Muscle layer of colon (tissue), 2 donors: ENCODE measurements around the gene ACOXL.

Source experiments
- H3K27ac ChIP-seq: one replicate; pipeline ENCODE4 v1.7.0; 2013; ENCODE audit warnings: low read depth, mild to moderate bottlenecking, low read length, moderate library complexity
- H3K27me3 ChIP-seq, 2 donors: one replicate each; pipeline ENCODE4 v1.7.0; 2013; ENCODE audit warnings: low read length in 2 of 2, mild to moderate bottlenecking in 2 of 2; ENCODE audit not compliant: insufficient read depth in 2 of 2, control insufficient read depth in 1 of 2
- H3K36me3 ChIP-seq: one replicate; pipeline ENCODE4 v1.7.0; 2013; ENCODE audit warnings: mild to moderate bottlenecking, low read length; ENCODE audit not compliant: insufficient read depth
- H3K4me1 ChIP-seq: one replicate; pipeline ENCODE4 v1.7.0; 2013; ENCODE audit warnings: mild to moderate bottlenecking, low read length; ENCODE audit not compliant: insufficient read depth
- H3K4me3 ChIP-seq, 2 donors: one replicate each; pipeline ENCODE4 v1.7.0; 2013; ENCODE audit warnings: low read length in 2 of 2, low read depth in 1 of 2, mild to moderate bottlenecking in 1 of 2, moderate library complexity in 1 of 2
- H3K9ac ChIP-seq: one replicate; pipeline ENCODE4 v1.7.0; 2013; ENCODE audit warnings: low read length
- H3K9me3 ChIP-seq: one replicate; pipeline ENCODE4 v1.7.0; 2013; ENCODE audit warnings: mild to moderate bottlenecking, low read length
- donor health status: abdominal sarcoma.
- donor health status: Adenocarcinoma of cecum.

ACOXL gene

DNA sequence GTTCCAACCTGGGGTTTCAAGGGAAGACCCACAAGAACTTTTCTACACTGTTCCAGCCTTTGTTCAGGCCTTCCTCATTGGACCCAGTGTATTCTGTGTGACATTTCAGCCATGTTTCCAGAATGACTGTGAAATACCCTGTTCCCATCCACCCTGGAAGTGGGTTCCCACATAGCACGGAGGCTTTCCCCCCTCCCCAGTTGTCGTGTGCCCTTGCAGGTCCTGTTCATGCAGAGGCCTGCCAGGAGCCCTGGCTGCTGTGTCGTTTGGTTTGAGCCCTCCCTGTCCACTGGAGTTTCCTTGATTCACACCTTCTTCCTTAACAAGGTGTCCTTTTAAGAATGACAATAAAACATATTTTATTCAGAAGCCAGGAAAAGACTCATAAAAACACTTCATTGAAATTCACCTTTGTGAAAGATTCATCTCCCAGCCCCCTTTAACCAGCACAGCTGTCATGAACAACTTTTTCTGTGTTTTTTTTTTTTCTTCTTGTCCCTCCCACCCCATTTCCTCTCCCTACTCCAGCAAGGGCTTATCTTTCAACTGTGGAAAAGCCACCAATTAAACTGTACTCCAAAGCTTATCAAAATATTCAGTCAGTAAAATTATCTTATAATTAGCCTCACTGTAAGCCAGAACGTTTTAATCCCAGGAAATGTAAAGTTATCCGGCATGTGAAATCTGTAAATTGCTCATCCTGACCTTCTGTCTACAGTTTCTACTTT is 106.4 kb downstream of the ACOXL start:
- Histone ChIP-seq H3K4me3 (no peak overlapping the region), H3K9ac (no peak overlapping the region), H3K27ac (no peak overlapping the region), H3K36me3 (no peaks in the 10 kb centered on the region), H3K4me1 (no peaks in the 10 kb centered on the region), H3K9me3 (no peaks in the 10 kb centered on the region), H3K27me3 (no peaks in the 10 kb centered on the region)

DNA sequence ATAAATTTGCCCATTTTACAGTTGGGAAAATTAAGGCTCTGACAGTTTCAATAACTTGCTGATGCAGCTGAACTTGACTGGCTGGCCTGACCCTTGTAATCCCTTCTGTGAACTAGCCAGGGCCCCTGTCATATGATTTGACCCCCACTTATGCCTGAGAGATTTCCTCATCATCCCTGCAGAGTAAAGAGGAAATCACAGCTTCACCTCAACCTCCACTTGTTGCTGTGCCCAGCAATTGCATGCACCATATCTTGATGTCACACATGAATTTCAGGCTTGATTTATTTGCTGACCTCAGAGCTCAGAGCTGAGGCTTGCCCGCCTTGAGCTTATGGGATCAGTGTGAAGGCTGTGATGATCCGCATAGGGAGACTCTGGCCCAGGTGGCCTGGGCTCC is 108.1 kb downstream of the ACOXL start:
- H3K4me1 ChIP-seq: no peaks in the 10 kb centered on the region
- no peaks in the 10 kb centered on the region for H3K9me3 ChIP-seq
- H3K9ac ChIP-seq: no peak overlapping the region
- H3K36me3 ChIP-seq: no peaks in the 10 kb centered on the region
- no peak overlapping the region for H3K4me3 ChIP-seq
- no peaks in the 10 kb centered on the region for H3K27me3 ChIP-seq
- no peak overlapping the region for H3K27ac ChIP-seq

DNA sequence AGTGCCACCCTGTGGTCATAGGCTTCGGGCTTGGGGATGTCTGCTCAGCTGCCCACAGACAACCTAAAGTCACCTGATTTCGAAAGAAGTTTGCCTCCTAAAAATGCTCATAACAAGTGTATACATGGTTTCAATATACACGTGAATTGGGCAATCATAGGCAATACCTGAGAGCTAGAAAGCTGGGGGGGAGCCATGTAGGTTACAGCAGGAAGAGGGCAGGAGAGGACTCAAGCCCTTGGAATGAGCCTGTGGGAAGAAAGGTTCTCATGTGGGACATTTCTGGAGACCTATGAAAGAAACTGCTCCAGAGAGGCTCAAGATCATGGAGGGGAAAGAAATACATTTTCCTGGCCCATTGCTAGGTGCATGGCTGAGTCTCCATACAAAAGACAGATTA is 109.7 kb downstream of the ACOXL start:
- no peak overlapping the region for H3K4me3 ChIP-seq
- H3K9ac ChIP-seq: no peak overlapping the region
- H3K4me1 ChIP-seq: no peaks in the 10 kb centered on the region
- H3K27ac ChIP-seq: no peak overlapping the region
- H3K27me3 ChIP-seq: no peaks in the 10 kb centered on the region
- no peaks in the 10 kb centered on the region for H3K9me3 ChIP-seq
- H3K36me3 ChIP-seq: no peaks in the 10 kb centered on the region

DNA sequence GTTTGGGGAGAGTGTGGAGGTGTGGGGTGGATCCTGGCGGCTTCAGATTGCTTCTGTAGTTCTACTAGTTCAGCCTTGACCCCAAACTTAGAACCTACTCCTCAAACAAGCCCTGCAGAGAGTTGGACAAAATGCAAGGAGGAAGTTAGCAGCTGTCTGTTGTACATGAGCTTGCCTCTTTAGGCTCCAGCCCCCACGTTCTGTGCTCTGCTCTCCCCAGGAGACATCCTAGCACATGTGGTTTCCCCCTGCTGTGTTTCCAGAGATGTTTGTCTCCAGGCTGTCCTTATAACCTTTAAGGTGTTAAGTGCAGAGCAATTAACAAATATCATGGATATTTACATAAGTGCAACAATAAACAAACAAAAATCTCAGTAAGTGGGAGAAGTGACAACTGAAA is 111.1 kb downstream of the ACOXL start:
- Histone ChIP-seq H3K9ac (no peak overlapping the region), H3K27ac (no peak overlapping the region), H3K27me3 (no peaks in the 10 kb centered on the region), H3K9me3 (no peaks in the 10 kb centered on the region), H3K36me3 (no peaks in the 10 kb centered on the region), H3K4me1 (no peaks in the 10 kb centered on the region), H3K4me3 (no peak overlapping the region)

DNA sequence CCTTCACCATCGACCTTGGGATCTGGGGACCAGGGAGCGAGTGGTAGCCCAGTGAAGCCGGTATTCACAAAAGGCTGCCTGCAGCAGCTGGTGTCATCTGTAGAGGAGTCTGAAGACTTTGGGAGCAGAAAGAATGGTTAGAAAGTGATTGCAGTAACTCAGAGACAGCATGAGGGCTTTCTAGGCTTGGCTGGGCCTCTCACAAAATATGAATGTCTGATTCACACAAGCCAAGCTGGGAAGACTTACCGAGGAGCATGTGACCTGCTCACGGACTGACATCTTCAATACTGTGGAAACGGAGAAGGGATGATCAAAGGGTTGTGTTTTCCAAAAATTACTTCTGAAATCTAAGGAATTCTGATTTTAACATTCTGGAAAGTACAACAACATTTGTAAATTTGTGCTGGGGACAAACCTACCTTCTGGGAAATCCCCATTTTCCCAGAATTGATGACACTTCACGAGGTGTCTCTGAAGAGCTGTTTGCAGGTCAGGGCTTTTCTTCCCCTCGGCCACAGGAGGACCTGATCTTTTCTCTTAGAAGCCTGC is 111.7 kb downstream of the ACOXL start:
- Histone ChIP-seq H3K36me3 (no peaks in the 10 kb centered on the region), H3K4me3 (no peak overlapping the region), H3K27ac (no peak overlapping the region), H3K27me3 (no peaks in the 10 kb centered on the region), H3K4me1 (no peaks in the 10 kb centered on the region), H3K9ac (no peak overlapping the region), H3K9me3 (no peaks in the 10 kb centered on the region)

DNA sequence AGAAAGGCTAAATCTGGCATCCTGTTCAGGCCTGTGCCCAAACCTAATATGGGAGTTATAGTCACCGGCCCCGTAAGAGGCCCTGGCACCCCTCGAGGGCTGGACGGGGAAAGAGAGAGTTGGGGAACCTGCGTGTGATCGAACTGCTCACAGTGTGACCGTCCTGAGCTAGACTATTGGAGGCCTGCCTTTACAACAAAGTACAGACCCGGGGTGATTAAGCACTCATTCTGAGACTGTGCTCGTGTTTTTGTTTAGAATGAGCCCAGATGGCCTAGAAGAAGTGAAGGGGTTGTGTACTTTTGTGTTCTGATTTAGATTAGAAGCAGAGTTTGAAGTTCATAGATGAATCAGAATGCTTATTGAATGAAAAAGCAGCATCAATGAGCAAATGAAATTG is 115.3 kb downstream of the ACOXL start:
- no peak overlapping the region for H3K27ac ChIP-seq
- no peak overlapping the region for H3K9ac ChIP-seq
- H3K4me3 ChIP-seq: no peak overlapping the region
- H3K4me1 ChIP-seq: no peaks in the 10 kb centered on the region
- no peaks in the 10 kb centered on the region for H3K36me3 ChIP-seq
- H3K9me3 ChIP-seq: no peaks in the 10 kb centered on the region
- no peaks in the 10 kb centered on the region for H3K27me3 ChIP-seq

DNA sequence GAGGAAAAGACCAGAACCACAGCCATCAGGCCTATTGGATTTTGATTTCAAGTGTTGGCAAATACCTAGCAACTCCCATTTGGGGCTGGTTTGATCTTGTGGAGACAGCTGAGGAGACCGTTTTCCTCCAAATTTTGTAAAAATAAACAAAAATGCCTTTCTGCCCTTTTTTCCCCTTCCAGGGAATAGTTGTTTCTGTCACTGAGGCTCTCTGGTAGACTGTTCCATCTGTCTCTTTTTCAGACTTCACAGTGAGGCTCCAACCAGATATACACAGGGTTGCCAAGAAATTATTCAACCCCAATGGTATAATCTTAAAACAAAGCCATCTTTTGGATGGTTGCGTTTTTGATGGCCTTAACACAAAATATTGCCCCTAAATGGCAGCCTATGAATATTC is 115.7 kb downstream of the ACOXL start:
- Histone ChIP-seq H3K9ac (no peak overlapping the region), H3K27me3 (no peaks in the 10 kb centered on the region), H3K27ac (no peak overlapping the region), H3K36me3 (no peaks in the 10 kb centered on the region), H3K4me1 (no peaks in the 10 kb centered on the region), H3K4me3 (no peak overlapping the region), H3K9me3 (no peaks in the 10 kb centered on the region)

DNA sequence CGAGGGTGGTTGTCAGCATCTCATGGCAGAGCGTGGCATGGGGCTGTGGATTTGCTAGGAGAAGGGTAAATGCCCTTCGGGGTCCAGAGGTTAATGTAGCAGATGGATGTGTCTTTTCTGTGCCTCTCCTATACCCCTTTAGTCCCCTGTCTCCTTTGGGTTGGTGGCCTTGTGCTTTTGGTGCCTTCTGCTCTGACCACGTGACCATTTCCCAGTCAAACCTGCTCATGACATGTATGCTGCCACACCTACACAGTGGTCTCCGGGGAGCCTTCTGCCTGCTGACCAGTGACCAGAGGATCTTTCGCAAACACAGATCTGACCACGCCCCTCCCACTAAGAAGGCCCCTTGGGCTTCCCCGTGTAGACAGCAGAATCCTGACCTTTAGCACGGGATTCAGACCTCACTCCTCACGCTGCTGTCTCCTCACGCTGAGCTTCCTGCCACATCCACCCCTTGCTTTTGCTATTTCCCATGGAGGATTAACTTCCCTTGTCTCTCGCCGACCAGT is 116.2 kb downstream of the ACOXL start:
- H3K9me3 ChIP-seq: no peaks in the 10 kb centered on the region

DNA sequence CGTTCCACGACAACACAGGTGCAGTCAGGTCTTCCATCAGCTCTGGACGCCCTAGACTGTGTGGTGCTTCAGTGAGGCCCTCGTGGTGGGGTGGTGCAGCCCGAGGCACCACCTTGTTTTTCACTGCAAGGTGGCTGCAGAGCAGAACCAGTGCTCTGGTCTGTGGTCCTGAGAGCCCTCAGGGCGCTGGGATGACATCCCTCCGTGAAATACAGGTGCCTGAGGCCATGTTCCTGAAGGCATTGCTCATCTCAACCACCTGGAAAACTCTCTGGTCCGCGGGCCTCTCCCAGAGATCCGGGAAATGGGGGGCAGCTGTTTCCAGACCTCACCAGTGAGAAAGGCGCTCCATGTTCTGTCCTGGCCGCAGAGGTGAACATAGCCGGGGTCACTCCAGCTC is 119.2 kb downstream of the ACOXL start:
- Histone ChIP-seq H3K4me3 (no peak overlapping the region), H3K36me3 (no peaks in the 10 kb centered on the region), H3K27ac (no peak overlapping the region), H3K27me3 (no peaks in the 10 kb centered on the region), H3K9me3 (no peaks in the 10 kb centered on the region), H3K9ac (no peak overlapping the region), H3K4me1 (no peaks in the 10 kb centered on the region)

More for the DNA sequence above, 116.2 kb downstream of the ACOXL start:
- Histone ChIP-seq H3K4me1 (no peaks in the 10 kb centered on the region), H3K4me3 (no peak overlapping the region), H3K9ac (no peak overlapping the region), H3K27me3 (no peaks in the 10 kb centered on the region), H3K36me3 (no peaks in the 10 kb centered on the region), H3K27ac (no peak overlapping the region)

DNA sequence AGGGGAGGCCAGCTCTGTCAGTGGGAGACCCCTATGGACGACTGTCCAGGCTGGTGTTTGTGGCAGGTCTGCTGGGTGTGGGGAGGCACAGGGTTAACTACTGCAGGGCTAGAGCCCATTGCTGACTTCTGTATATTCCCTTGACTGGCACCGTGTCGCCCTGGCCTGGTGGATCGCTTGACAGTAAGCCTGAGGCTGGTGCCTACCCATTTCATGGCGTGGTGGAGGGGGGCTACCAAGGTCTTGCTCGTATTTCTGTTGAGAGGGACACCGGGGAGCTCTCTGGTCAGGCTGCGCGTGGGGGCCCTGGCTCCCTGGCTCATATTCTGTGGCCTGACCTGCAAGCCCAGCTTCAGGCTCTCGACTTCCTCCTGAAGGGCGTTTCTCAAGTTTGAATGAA is 119.7 kb downstream of the ACOXL start:
- H3K27ac ChIP-seq: no peak overlapping the region
- H3K36me3 ChIP-seq: no peaks in the 10 kb centered on the region
- no peak overlapping the region for H3K9ac ChIP-seq
- no peak overlapping the region for H3K4me3 ChIP-seq
- H3K27me3 ChIP-seq: no peaks in the 10 kb centered on the region
- H3K4me1 ChIP-seq: no peaks in the 10 kb centered on the region
- H3K9me3 ChIP-seq: no peaks in the 10 kb centered on the region

DNA sequence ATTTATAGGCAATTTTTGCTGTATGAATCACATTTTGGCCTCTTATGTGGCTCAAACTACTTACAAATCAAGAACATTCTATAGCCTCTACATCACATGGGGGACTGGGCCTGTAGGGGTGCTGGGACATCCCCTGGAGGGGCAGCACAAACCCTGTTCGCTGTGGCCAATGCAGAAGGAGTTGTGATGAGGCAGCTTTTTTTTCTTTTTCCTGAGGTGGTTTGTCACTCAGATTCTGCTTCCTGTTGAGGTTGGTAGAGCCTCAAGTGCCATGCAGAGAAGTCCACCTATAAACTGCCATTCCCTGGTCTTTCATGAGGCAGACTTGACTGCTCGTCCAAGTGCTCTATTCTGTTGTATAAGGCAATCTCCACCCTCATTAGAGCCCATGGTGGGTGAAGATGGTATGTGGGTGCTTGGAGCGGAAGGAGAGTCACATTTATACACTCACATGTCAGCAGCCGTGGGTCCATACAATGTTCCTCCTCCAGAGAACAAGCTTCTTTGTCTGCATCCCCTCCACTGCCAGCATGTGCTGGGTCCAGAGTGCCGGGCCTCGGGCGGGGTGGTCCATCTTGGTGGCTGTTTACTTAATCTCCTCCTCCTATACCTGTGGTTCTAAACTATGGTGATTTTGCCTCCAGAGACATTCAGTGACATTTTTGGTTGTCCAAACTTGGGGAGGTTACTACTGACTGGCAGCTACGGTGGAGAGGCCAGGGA is 120.3 kb downstream of the ACOXL start:
- no peak overlapping the region for H3K4me3 ChIP-seq
- H3K27me3 ChIP-seq: no peaks in the 10 kb centered on the region
- H3K36me3 ChIP-seq: no peaks in the 10 kb centered on the region
- no peaks in the 10 kb centered on the region for H3K9me3 ChIP-seq
- H3K4me1 ChIP-seq: no peaks in the 10 kb centered on the region
- H3K27ac ChIP-seq: no peak overlapping the region
- H3K9ac ChIP-seq: no peak overlapping the region
